ENCODE measurements around the gene ZNF280A.
A peak's percentile ranks its signal among the peaks of the same experiment; 100 is the strongest.

ZNF280A gene

DNA sequence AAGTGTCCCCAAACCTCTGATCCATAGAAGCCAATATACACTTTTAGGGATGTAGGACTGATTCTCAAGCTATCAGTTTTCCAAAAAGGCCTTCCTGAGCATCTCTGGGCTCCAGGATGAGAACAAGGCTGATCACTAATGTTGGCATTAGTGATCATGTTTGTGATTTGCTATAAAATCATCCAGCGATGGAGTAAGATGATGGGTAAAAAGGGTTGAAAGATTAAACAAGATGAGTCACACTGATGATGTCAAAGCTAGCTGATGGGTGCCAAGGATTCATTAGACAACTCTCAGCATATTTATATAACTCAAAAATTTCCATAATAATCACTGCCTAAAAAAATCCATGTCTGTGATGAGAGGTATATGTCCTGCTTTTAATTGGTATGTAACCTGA is 54.3 kb downstream of the ZNF280A start:
- DNase-seq = no peak

DNA sequence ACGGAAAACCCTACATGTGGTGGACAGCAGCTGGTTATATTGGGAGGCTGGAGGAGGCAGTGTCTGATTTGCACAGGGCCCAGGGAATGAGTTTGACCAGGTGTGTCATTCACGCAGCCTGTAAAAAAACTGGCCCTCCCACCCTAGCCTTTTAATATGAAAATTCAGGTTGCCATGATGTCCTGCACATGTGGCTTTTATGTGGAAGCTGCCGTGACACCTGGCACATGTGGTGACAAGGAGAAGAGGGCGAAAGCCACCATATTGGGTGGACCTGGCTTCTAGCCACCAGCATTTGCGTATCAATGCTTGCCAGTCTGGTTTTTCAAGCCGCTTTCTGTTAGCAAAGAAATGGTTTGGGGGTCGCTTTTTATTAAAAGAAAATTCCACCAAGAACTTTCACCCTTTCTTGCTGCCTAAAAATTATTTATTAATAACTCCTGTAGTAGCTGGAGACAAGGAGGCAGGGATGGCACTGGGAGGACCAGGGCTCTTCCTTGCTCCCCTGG is 54.9 kb downstream of the ZNF280A start:
- DNase-seq = no peak

DNA sequence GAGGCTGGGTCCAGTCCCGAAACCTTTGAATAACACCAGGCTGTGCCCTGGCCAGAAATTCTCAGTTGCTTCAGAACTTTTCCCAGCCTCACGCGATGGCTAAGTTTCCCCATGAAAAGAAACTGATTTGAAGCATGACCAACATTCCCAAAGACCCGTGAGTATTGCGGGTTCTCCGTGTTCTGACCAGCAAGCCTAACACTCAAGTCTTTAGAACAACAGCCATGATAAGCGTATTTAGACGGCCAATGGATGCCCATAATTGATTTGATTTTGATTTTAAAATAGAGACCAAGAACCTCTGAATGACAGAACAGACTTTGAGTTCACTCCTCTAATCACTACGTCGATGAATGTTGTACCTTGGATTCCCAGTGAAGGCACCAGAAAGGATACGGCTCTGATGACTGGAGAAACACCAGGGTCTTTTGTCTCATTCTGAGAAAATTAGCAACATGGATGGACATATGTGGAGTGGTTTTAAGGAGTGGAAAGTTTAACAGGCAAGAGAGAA is 55.5 kb downstream of the ZNF280A start:
- DNase-seq = no peak

DNA sequence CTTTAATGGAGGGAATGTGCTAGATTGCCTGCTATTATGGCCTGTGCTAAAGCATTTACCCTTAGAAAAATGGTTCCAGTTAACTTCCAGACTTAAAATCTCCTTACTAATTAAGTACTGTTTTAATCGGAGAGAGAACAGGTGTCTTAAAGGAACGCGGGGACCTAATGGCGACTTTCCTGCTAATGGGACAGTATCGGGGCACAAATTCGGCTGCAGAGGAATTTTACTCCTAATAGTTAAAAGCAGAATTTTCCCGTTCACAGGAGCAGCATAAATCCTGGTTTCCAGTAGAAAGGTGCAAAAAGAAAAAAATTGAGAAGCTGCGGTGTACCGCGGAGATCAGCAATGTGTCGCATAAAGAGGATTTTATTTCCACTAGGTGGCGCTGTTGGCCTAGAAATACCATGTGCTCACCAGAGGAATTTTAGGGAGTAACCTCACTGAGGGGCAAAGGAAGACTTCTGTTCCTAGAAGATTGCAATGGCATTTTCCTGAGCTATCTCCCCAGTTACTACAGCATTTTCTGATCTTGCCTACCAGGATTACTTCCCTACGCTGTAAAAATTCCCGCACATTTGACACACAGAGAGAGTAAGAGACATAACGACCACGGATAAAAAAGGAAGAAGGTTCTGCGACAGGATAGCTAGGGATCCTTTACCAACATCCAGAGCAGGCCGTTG is 56.1 kb downstream of the ZNF280A start:
- peak; percentile 56 for DNase-seq

All from CD4-positive, alpha-beta T cell treated with Interleukin-6 for 4 hours (primary cell).